ENCODE results near the gene ZFP36L2. TPM values are rescaled to one million over a fixed set of nuclear protein-coding genes. Genes with fewer than 3 reads are reported as not detected.

Gene ZFP36L2
- polyA plus RNA-seq, 1 of the 3 experiments (the other 2 are of a cell fraction): 18.4 TPM

- no peak for TF ChIP-seq CTCF (IDR thresholded peaks at IDR 0.05)
These were observed 19.8 kb downstream of the ZFP36L2 start (continued) for GRCh38 chr2:43206602-43207001.

GRCh38 chr2:43203373-43203772 lies 23.0 kb downstream of the ZFP36L2 start:
- H3K4me2 ChIP-seq: no peak overlapping the region
- H3K79me2 ChIP-seq (ENCODE audit: insufficient read depth): no peaks in the 10 kb centered on the region
- ChIA-PET POLR2A (no interaction called here), CTCF (interaction anchor here (0.9 to 1.9 kb wide), 6 partner anchors 18 to 375 kb away, joined by 3 to 5 read pairs (median 4); no protein-coding TSS in a partner anchor)
- no peak overlapping the region for H3K9ac ChIP-seq
- H3K4me3 ChIP-seq (ENCODE audit: low read depth in 2 of 2, low read length in 1 of 2): no peak overlapping the region
- H3K9me3 ChIP-seq: no peaks in the 10 kb centered on the region
- H3K27ac ChIP-seq (ENCODE audit: low read depth in 2 of 2, low read length in 1 of 2): no peak overlapping the region
- no peaks in the 10 kb centered on the region for H3K36me3 ChIP-seq (replicated peaks in 1 of 2; ENCODE audit: control insufficient read depth in 1 of 2, insufficient read depth in 2 of 2, low read length in 1 of 2)
- 89% methylated on average over 11 of the region's 11 CpGs for WGBS (ENCODE audit: low lambda C conversion rate)
- H3K4me1 ChIP-seq (ENCODE audit: control insufficient read depth in 1 of 2, insufficient read depth in 2 of 2, low read depth in 1 of 2, low read length in 1 of 2): no peaks in the 10 kb centered on the region; a peak in 1 of 4 replicates
- no peaks in the 10 kb centered on the region for H4K20me1 ChIP-seq (ENCODE audit: insufficient read depth)
- DNase-seq: no peak
- H2AFZ ChIP-seq (ENCODE audit: low read depth): no peak overlapping the region
- no peaks in the 10 kb centered on the region for H3K9me2 ChIP-seq
- no peaks in the 10 kb centered on the region for H3K27me3 ChIP-seq (ENCODE audit: insufficient read depth)
- no peaks in the 10 kb centered on the region for H3F3A ChIP-seq (replicated peaks; ENCODE audit: insufficient read depth)
- TF ChIP-seq YY1 (IDR thresholded peaks at IDR 0.05; ENCODE audit: low read depth) (no peak), MXI1 (IDR thresholded peaks at IDR 0.05; ENCODE audit: low read depth, low read length) (no peak), MEF2A (IDR thresholded peaks at IDR 0.05; ENCODE audit: borderline replicate concordance, low read depth) (no peak), NRF1 (IDR thresholded peaks at IDR 0.05; ENCODE audit: low read depth, low read length) (no peak)

- 66% methylated on average over 2 of the region's 2 CpGs for WGBS (ENCODE audit: low lambda C conversion rate)
- no peak for DNase-seq
- Histone ChIP-seq H3K9me2 (no peaks in the 10 kb centered on the region), H4K20me1 (ENCODE audit: insufficient read depth) (no peaks in the 10 kb centered on the region), H2AFZ (ENCODE audit: low read depth) (no peak overlapping the region), H3K36me3 (replicated peaks in 1 of 2; ENCODE audit: control insufficient read depth in 1 of 2, insufficient read depth in 2 of 2, low read length in 1 of 2) (no peaks in the 10 kb centered on the region), H3K27ac (ENCODE audit: low read depth in 2 of 2, low read length in 1 of 2) (no peak overlapping the region), H3K4me2 (no peak overlapping the region), H3K79me2 (ENCODE audit: insufficient read depth) (no peaks in the 10 kb centered on the region), H3K4me3 (ENCODE audit: low read depth in 2 of 2, low read length in 1 of 2) (no peak overlapping the region), H3K4me1 (ENCODE audit: control insufficient read depth in 1 of 2, insufficient read depth in 2 of 2, low read depth in 1 of 2, low read length in 1 of 2) (no peaks in the 10 kb centered on the region; a peak in 1 of 4 replicates), H3K27me3 (ENCODE audit: insufficient read depth) (no peaks in the 10 kb centered on the region), H3K9ac (no peak overlapping the region), H3K9me3 (no peaks in the 10 kb centered on the region), H3F3A (replicated peaks; ENCODE audit: insufficient read depth) (no peaks in the 10 kb centered on the region)
- ChIA-PET POLR2A (no interaction called here), CTCF (interaction anchor here (0.6 to 1.3 kb wide), 2 partner anchors 26 to 172 kb away, joined by 3 to 4 read pairs; no protein-coding TSS in a partner anchor)
- TF ChIP-seq TEAD4 (IDR thresholded peaks at IDR 0.05; ENCODE audit: borderline replicate concordance, insufficient read depth) (no peak), MEF2A (IDR thresholded peaks at IDR 0.05; ENCODE audit: borderline replicate concordance, low read depth) (no peak), RAD21 (IDR thresholded peaks at IDR 0.05; ENCODE audit: low read length) (no peak), PBX3 (IDR thresholded peaks at IDR 0.05) (no peak), GABPA (IDR thresholded peaks at IDR 0.05; ENCODE audit: low read depth) (no peak), TCF12 (IDR thresholded peaks at IDR 0.05) (no peak), JUND (IDR thresholded peaks at IDR 0.05) (no peak), ELF1 (IDR thresholded peaks at IDR 0.05) (no peak), NFIC (IDR thresholded peaks at IDR 0.05; ENCODE audit: borderline replicate concordance) (no peak), EZH2phosphoT487 (IDR thresholded peaks at IDR 0.05; ENCODE audit: borderline replicate concordance, low read depth) (no peak), USF1 (IDR thresholded peaks at IDR 0.05; ENCODE audit: borderline replicate concordance, low read depth) (no peak), RCOR1 (IDR thresholded peaks at IDR 0.05; ENCODE audit: low read length) (no peak), MXI1 (IDR thresholded peaks at IDR 0.05; ENCODE audit: low read depth, low read length) (no peak), EP300 (IDR thresholded peaks at IDR 0.05; ENCODE audit: borderline replicate concordance in 1 of 2, low read depth in 1 of 2, low read length in 1 of 2) (no peak), CTCF (IDR thresholded peaks at IDR 0.05) (no peak), ZBTB33 (IDR thresholded peaks at IDR 0.05; ENCODE audit: borderline replicate concordance, low read depth) (no peak), NRF1 (IDR thresholded peaks at IDR 0.05; ENCODE audit: low read depth, low read length) (no peak), FOXM1 (IDR thresholded peaks at IDR 0.05; ENCODE audit: low read depth) (no peak)
These were observed 24.1 kb downstream of the ZFP36L2 start for GRCh38 chr2:43202289-43202688.
